GM21526 (cell line): ENCODE measurements around the gene DHTKD1.

Experiments used
- ATAC-seq: cut with Tn5 transposase; IDR thresholded peaks from one replicate; pipeline ENCODE4 v1.9.1; 2021; ENCODE audit warnings: moderate library complexity; ENCODE audit not compliant: unreplicated experiment, low FRiP score

Gene DHTKD1

GRCh38 chr10:12068449-12069269 is at the start of gene DHTKD1:
Gene DHTKD1, plus strand, starts transcription at chr10:12068954. Its CDS starts 80 bp downstream, at chr10:12069034.
- peak; percentile 93 for ATAC-seq

GRCh38 chr10:12019283-12019971 is 49.3 kb upstream of the DHTKD1 start:
- no peak for ATAC-seq

GRCh38 chr10:12020574-12020973 is 48.2 kb upstream of the DHTKD1 start:
- no peak for ATAC-seq

- ATAC-seq, result no peak
Measured at GRCh38 chr10:12022580-12023257, 46.0 kb upstream of the DHTKD1 start.

GRCh38 chr10:12025591-12025990 is 43.2 kb upstream of the DHTKD1 start:
- no peak for ATAC-seq

GRCh38 chr10:12027539-12027938 is 41.2 kb upstream of the DHTKD1 start:
- no peak for ATAC-seq

GRCh38 chr10:12031404-12031803 is 37.4 kb upstream of the DHTKD1 start:
- no peak for ATAC-seq

GRCh38 chr10:12036073-12036655 is 32.6 kb upstream of the DHTKD1 start:
- no peak for ATAC-seq

- ATAC-seq, result no peak
Measured at GRCh38 chr10:12041766-12042408, 26.9 kb upstream of the DHTKD1 start.

- no peak for ATAC-seq
Measured at GRCh38 chr10:12042409-12042796, 26.4 kb upstream of the DHTKD1 start.

- peak; percentile 64 for ATAC-seq
Measured at GRCh38 chr10:12042797-12043651, 25.7 kb upstream of the DHTKD1 start, which contains the start of gene UPF2. Gene UPF2, minus strand, starts transcription at chr10:12042809. Its CDS starts 7,386 bp downstream, at chr10:12035423.

GRCh38 chr10:12045596-12045995 is 23.2 kb upstream of the DHTKD1 start:
- no peak for ATAC-seq

GRCh38 chr10:12048547-12048946 is 20.2 kb upstream of the DHTKD1 start:
- ATAC-seq, result no peak

- no peak for ATAC-seq
Measured at GRCh38 chr10:12050528-12050927, 18.2 kb upstream of the DHTKD1 start.

- ATAC-seq, result no peak
Measured at GRCh38 chr10:12051241-12051640, 17.5 kb upstream of the DHTKD1 start.

- no peak for ATAC-seq
Measured at GRCh38 chr10:12055732-12056131, 13.0 kb upstream of the DHTKD1 start.

- ATAC-seq, result no peak
Measured at GRCh38 chr10:12056748-12057147, 12.0 kb upstream of the DHTKD1 start.

- ATAC-seq, result no peak
Measured at GRCh38 chr10:12061124-12061523, 7.6 kb upstream of the DHTKD1 start.

- ATAC-seq, result no peak
Measured at GRCh38 chr10:12062754-12063482, 5.8 kb upstream of the DHTKD1 start.
